GDM1 (cell line): ENCODE measurements around the gene MKNK1.

Source experiments
- DNase-seq: peaks from one replicate; lab custom pipeline; 2025; lab: John Stamatoyannopoulos, UW

Gene MKNK1

GRCh38 chr1:46558141-46558963, 45.7 kb downstream of the MKNK1 start:
- DNase-seq, result no peak

GRCh38 chr1:46557403-46557802, 46.7 kb downstream of the MKNK1 start:
- DNase-seq, result no peak

GRCh38 chr1:46556822-46557221, 47.2 kb downstream of the MKNK1 start:
- DNase-seq, result no peak

- DNase-seq, result no peak
Observed at GRCh38 chr1:46555826-46556619, 48.0 kb downstream of the MKNK1 start.

GRCh38 chr1:46554597-46555381, 49.3 kb downstream of the MKNK1 start:
- no peak for DNase-seq

- DNase-seq, result no peak
Observed at GRCh38 chr1:46554236-46554596, 49.9 kb downstream of the MKNK1 start.

- no peak for DNase-seq
Observed at GRCh38 chr1:46553506-46553905, 50.6 kb downstream of the MKNK1 start.

- no peak for DNase-seq
Observed at GRCh38 chr1:46552357-46553237, 51.5 kb downstream of the MKNK1 start.

- DNase-seq, result no peak
Observed at GRCh38 chr1:46551597-46552095, 52.4 kb downstream of the MKNK1 start, which contains the start of gene KNCN. Gene KNCN (minus strand): TSS chr1:46551647. CDS start chr1:46551215, 432 bp downstream.

- DNase-seq, result no peak
Observed at GRCh38 chr1:46550751-46551231, 53.3 kb downstream of the MKNK1 start.

GRCh38 chr1:46549697-46550681, 54.1 kb downstream of the MKNK1 start:
- no peak for DNase-seq

GRCh38 chr1:46547481-46548383, 56.3 kb downstream of the MKNK1 start:
- no peak for DNase-seq

GRCh38 chr1:46546210-46546609, 57.9 kb downstream of the MKNK1 start:
- no peak for DNase-seq

- DNase-seq, result no peak
Observed at GRCh38 chr1:46545784-46546183, 58.3 kb downstream of the MKNK1 start.

GRCh38 chr1:46544561-46545240, 59.4 kb downstream of the MKNK1 start:
- DNase-seq, result no peak

- no peak for DNase-seq
Observed at GRCh38 chr1:46543761-46544560, 60.1 kb downstream of the MKNK1 start.

GRCh38 chr1:46543382-46543760, 60.7 kb downstream of the MKNK1 start:
- DNase-seq, result no peak
